Measurements from ENCODE around the gene CTNNA1.

CTNNA1 gene

GRCh38 chr5:138844125-138844461 lies 90.9 kb downstream of the CTNNA1 start:
- TF ChIP-seq CTCF (conservative IDR thresholded peaks at IDR 0.05; ENCODE audit: control insufficient read depth, insufficient read depth, low read depth, low read length), result no peak
- no peak for DNase-seq (ENCODE audit: low read depth)
- no peak overlapping the region for H3K4me3 ChIP-seq (ENCODE audit: control insufficient read depth, low read depth, low read length)

GRCh38 chr5:138844812-138845513 lies 91.7 kb downstream of the CTNNA1 start:
- no peak overlapping the region for H3K4me3 ChIP-seq (ENCODE audit: control insufficient read depth, low read depth, low read length)
- peak; percentile 84 for DNase-seq (ENCODE audit: low read depth)
- no peak for TF ChIP-seq CTCF (conservative IDR thresholded peaks at IDR 0.05; ENCODE audit: control insufficient read depth, insufficient read depth, low read depth, low read length)

GRCh38 chr5:138849439-138849838 lies 96.2 kb downstream of the CTNNA1 start:
- H3K4me3 ChIP-seq (ENCODE audit: control insufficient read depth, low read depth, low read length), result no peak overlapping the region
- DNase-seq (ENCODE audit: low read depth), result peak; percentile 23
- TF ChIP-seq CTCF (conservative IDR thresholded peaks at IDR 0.05; ENCODE audit: control insufficient read depth, insufficient read depth, low read depth, low read length), result no peak

GRCh38 chr5:138849882-138850281 lies 96.7 kb downstream of the CTNNA1 start:
- no peak overlapping the region for H3K4me3 ChIP-seq (ENCODE audit: control insufficient read depth, low read depth, low read length)
- TF ChIP-seq CTCF (conservative IDR thresholded peaks at IDR 0.05; ENCODE audit: control insufficient read depth, insufficient read depth, low read depth, low read length), result no peak
- DNase-seq (ENCODE audit: low read depth), result no peak

GRCh38 chr5:138850865-138851435 lies 97.7 kb downstream of the CTNNA1 start:
- no peak for TF ChIP-seq CTCF (conservative IDR thresholded peaks at IDR 0.05; ENCODE audit: control insufficient read depth, insufficient read depth, low read depth, low read length)
- DNase-seq (ENCODE audit: low read depth), result peak; percentile 54
- H3K4me3 ChIP-seq (ENCODE audit: control insufficient read depth, low read depth, low read length), result no peak overlapping the region

- no peak for TF ChIP-seq CTCF (conservative IDR thresholded peaks at IDR 0.05; ENCODE audit: control insufficient read depth, insufficient read depth, low read depth, low read length)
- H3K4me3 ChIP-seq (ENCODE audit: control insufficient read depth, low read depth, low read length), result no peak overlapping the region
- no peak for DNase-seq (ENCODE audit: low read depth)
Observed at GRCh38 chr5:138853132-138853531, 99.9 kb downstream of the CTNNA1 start.

Data from fibroblast of mammary gland (primary cell).